K562 (cell line): ENCODE data around the gene SMIM36. TPM values are rescaled to one million over a fixed set of nuclear protein-coding genes. Genes with fewer than 3 reads are reported as not detected.

ENCODE experiments used
- ATAC-seq: fragments of 200-7000 bp; cut with Tn5 transposase; 3 replicates; pipeline ENCODE4 v1.9.1; 2020; ENCODE audit warnings: moderate library complexity
- BruUV-seq: library from RNA; stranded (reverse); fragments of 400-500 nt; replicated peaks from 2 replicates; lab custom pipeline; 2021; lab: Mats Ljungman, UMichigan
- CTCF ChIA-PET: fragments of 300-600 bp; formaldehyde crosslinking; extraction: SDS; loops from one replicate; lab custom pipeline; 2021; ENCODE audit warnings: low intra/inter-chr PET ratio; lab: Yijun Ruan, JAX
- POLR2A ChIA-PET: fragments of 300-600, 350-650 bp; sonication (Branson Sonifier 250); formaldehyde crosslinking; extraction: SDS; loops from one replicate; lab custom pipeline; 2021; ENCODE audit warnings: antibody characterized with exemption, inconsistent platforms; lab: Yijun Ruan, JAX
- DNase-seq, 4 experiments: peaks; one replicate each; pipeline versions ENCODE4 v3.0.0 to v3.0.0-alpha.2; 2011 to 2018; ENCODE audit warnings: low spot score in 3 of 4, mixed read lengths in 3 of 4; ENCODE audit errors: extremely low read depth in 1 of 4
- FAIRE-seq: peaks from 2 replicates; lab custom pipeline; 2011; peaks lifted over from hg19 to GRCh38; lab: Jason Lieb, UNC
- H2AFZ ChIP-seq: 2 replicates; pipeline ENCODE4 v1.6.0; 2011; ENCODE audit warnings: low read depth, low read length, control low read depth, inconsistent platforms
- H3K27ac ChIP-seq: fragments of 200-600 bp; 3 replicates; pipeline ENCODE4 v1.8.0; 2011; ENCODE audit warnings: low read depth, mild to moderate bottlenecking, control low read depth, inconsistent platforms, low read length, moderate library complexity, mixed read lengths; ENCODE audit errors: extremely low read depth
- H3K27me3 ChIP-seq, 2 experiments: fragments of 300-600 bp in 1 of 2; 2 replicates in 1 of 2; 3 replicates in 1 of 2; pipeline versions ENCODE4 v1.6.0 to v1.8.0; 2011; ENCODE audit warnings: inconsistent platforms in 2 of 2, low read length in 2 of 2, mild to moderate bottlenecking in 1 of 2, mixed read lengths in 1 of 2, moderate library complexity in 1 of 2; ENCODE audit not compliant: control insufficient read depth in 2 of 2, insufficient read depth in 2 of 2
- H3K36me3 ChIP-seq: fragments of 300-600 bp; 3 replicates; pipeline ENCODE4 v1.8.0; 2011; ENCODE audit warnings: mild to moderate bottlenecking, low read length, inconsistent platforms; ENCODE audit not compliant: control insufficient read depth, insufficient read depth
- H3K4me1 ChIP-seq, 2 experiments: fragments of 200-600 bp in 1 of 2; replicated peaks in 1 of 2; 2 replicates in 1 of 2; 3 replicates in 1 of 2; pipeline versions ENCODE4 v1.5.1 to v1.8.0; 2011; ENCODE audit warnings: inconsistent platforms in 2 of 2, low read length in 2 of 2, mild to moderate bottlenecking in 1 of 2, mixed read lengths in 1 of 2, moderate library complexity in 1 of 2; ENCODE audit not compliant: control insufficient read depth in 2 of 2, insufficient read depth in 2 of 2
- H3K4me2 ChIP-seq: 2 replicates; pipeline ENCODE4 v1.6.1; 2011; ENCODE audit warnings: low read length, control low read depth, inconsistent platforms, mixed read lengths; ENCODE audit not compliant: insufficient read depth
- H3K4me3 ChIP-seq: fragments of 200-600 bp; sonication (generic), shearing (Covaris generic); 2 replicates; pipeline ENCODE4 v1.5.1; 2016; ENCODE audit warnings: control low read depth, inconsistent platforms
- H3K79me2 ChIP-seq: fragments of 200-600 bp; 3 replicates; pipeline ENCODE4 v1.8.0; 2011; ENCODE audit warnings: low read length, inconsistent platforms; ENCODE audit not compliant: control insufficient read depth, insufficient read depth
- H3K9ac ChIP-seq, 2 experiments: 2 replicates each; pipeline versions ENCODE4 v1.6.0 to v1.6.1; 2011; ENCODE audit warnings: low read depth in 2 of 2, low read length in 2 of 2, control low read depth in 1 of 2, inconsistent platforms in 1 of 2, mild to moderate bottlenecking in 1 of 2, mixed read lengths in 1 of 2; ENCODE audit not compliant: insufficient read depth in 1 of 2
- H3K9me1 ChIP-seq: one replicate; pipeline ENCODE4 v1.6.0; 2011; ENCODE audit warnings: inconsistent platforms, mild to moderate bottlenecking, low read length, moderate library complexity; ENCODE audit not compliant: control insufficient read depth, insufficient read depth
- H3K9me3 ChIP-seq: replicated peaks from 2 replicates; pipeline ENCODE4 v1.5.1; 2011; ENCODE audit warnings: low read depth, low read length, inconsistent platforms; ENCODE audit not compliant: control insufficient read depth, insufficient read depth
- H4K20me1 ChIP-seq: replicated peaks from 2 replicates; pipeline ENCODE4 v1.6.1; 2011; ENCODE audit warnings: low read length, inconsistent platforms, mixed read lengths; ENCODE audit not compliant: control insufficient read depth, insufficient read depth
- ESRRB ChIP-seq: fragments of 250-450 bp; sonication (Bioruptor Pico); IDR thresholded peaks from 2 replicates; pipeline ENCODE4 v1.5.0; 2020; ENCODE audit warnings: mild to moderate bottlenecking, moderate library complexity, borderline replicate concordance
- GATA2 ChIP-seq: sonication (generic); formaldehyde crosslinking; IDR thresholded peaks from 2 replicates; pipeline ENCODE4 v1.4.0; 2020; ENCODE audit warnings: mild to moderate bottlenecking, missing genetic modification reagents
- KLF13 ChIP-seq: fragments of 450-650 bp; IDR thresholded peaks from 2 replicates; pipeline ENCODE4 v1.6.1; 2016; ENCODE audit warnings: missing genetic modification characterization, low read depth, mild to moderate bottlenecking, missing compliant biosample characterization, moderate library complexity, borderline replicate concordance
- ZNF384 ChIP-seq: IDR thresholded peaks from 2 replicates; pipeline ENCODE4 v1.6.1; 2012; ENCODE audit warnings: low read depth, low read length, improper control_type of control experiment
- WGBS: fragments of 100-300 bp; shearing (Covaris generic); methylation state at CpG from one replicate; pipeline ENCODE4 v1.1.6; 2016; ENCODE audit warnings: low coverage, mixed read lengths; ENCODE audit not compliant: insufficient coverage; ENCODE audit errors: missing lambda C conversion rate; 5-methylcytosine and 5-hydroxymethylcytosine counted together
- in situ Hi-C: fragments of 300-500 bp; cut with MboI; formaldehyde crosslinking; loops from 4 replicates; pipeline ENCODE4 v1.15.0; 2018; ENCODE audit warnings: inconsistent platforms, mixed read lengths
- intact Hi-C: fragments of 100-400 bp; cut with micrococcal nuclease; formaldehyde crosslinking; loops from 2 replicates; pipeline ENCODE4 v1.14.2; 2022
- polyA plus RNA-seq, 8 experiments: library from polyadenylated mRNA; depleted of rRNA in 4 of 8; stranded (reverse) in 5 of 8; unstranded in 3 of 8; fragments of >200 nt; fragmentation: Nextera tagmentation in 2 of 8; fragmentation: Illumina TruSeq in 1 of 8; extraction: Ambion mirVana in 2 of 8; extraction: Trizol in 1 of 8; gene quantifications; 2 replicates each; pipeline versions ENCODE4 v1.2.1 to v1.2.3, GENCODE V29; 2011 to 2014; ENCODE audit warnings: inconsistent platforms in 1 of 8, missing spikeins in 1 of 8
- total RNA-seq, 7 experiments: library from RNA; depleted of rRNA in 6 of 7; stranded (reverse); fragments of >200 nt in 6 of 7; fragmentation: Illumina TruSeq in 2 of 7; extraction: Trizol in 2 of 7; gene quantifications; 2 replicates each; pipeline versions ENCODE4 v1.2.1 to v1.2.3, GENCODE V29; 2011 to 2021; ENCODE audit warnings: low replicate concordance in 1 of 7
- TF ChIP-seq, protein P1 (sequence below): sonication (generic); IDR thresholded peaks from 2 replicates; pipeline ENCODE4 v1.6.1; 2016
- TF ChIP-seq, protein P2 (sequence below): sonication (generic); formaldehyde crosslinking; IDR thresholded peaks from 2 replicates; pipeline ENCODE4 v1.8.0; 2022; ENCODE audit warnings: missing genetic modification reagents, mild to moderate bottlenecking, borderline replicate concordance
- TF ChIP-seq, protein P3 (sequence below): sonication (generic); formaldehyde crosslinking; IDR thresholded peaks from 2 replicates; pipeline ENCODE4 v1.8.0; 2022; ENCODE audit warnings: mild to moderate bottlenecking, missing genetic modification reagents
- TF ChIP-seq, protein P4 (sequence below): fragments of 450-650 bp; IDR thresholded peaks from 2 replicates; pipeline ENCODE4 v1.6.1; 2017; ENCODE audit warnings: mild to moderate bottlenecking, moderate library complexity

Gene SMIM36
- total and polyA plus RNA-seq, 9 of the 15 experiments (the other 6 are each of a cell fraction or from before 2014, with no cell fraction given): not detected

DNA sequence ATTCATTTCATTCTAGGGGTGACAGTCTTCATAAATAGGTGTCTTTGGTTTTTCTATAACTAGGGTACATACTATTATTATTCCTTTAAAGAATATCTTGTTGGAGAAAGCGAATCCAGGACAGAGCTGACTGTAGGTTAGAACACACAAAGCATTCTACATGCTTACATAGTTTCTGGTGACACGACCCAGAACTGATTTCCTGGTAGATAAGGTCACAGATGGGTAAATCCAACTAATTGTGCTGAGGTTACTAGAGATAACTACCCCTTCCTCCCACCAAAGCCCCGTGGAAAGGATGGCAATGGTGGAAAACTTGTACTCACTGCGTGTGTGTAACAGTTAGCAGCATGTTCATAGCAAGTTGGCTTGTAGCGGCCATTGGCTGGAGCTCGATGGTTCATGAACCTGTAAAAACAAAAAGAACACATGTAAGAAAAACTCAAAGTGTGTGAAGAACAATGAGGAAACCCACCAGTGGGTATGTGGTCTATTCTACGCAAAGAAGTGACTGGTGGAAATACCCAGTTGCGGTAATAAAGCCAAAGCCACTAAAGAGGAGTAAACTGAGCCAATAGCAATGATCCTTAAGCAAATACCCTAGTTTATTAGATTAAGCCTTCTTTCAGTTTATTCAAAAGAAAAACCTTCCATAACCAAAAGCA is 97.3 kb downstream of the SMIM36 start:
- Histone ChIP-seq H3K4me2 (no peak overlapping the region), H3K9me3 (no peaks in the 10 kb centered on the region), H4K20me1 (no peaks in the 10 kb centered on the region), H3K27ac (no peak overlapping the region), H3K9me1 (no peaks in the 10 kb centered on the region), H3K27me3 (no peaks in the 10 kb centered on the region), H3K4me1 (no peaks in the 10 kb centered on the region), H3K9ac (no peak overlapping the region), H3K79me2 (peaks cover under 1% of the 10 kb centered on the region; the same call in 1 of the 3 replicates), H3K36me3 (peaks cover 38% of the 10 kb centered on the region), H3K4me3 (no peak overlapping the region), H2AFZ (no peak overlapping the region)
- ChIA-PET POLR2A (interaction anchor here (0.6 kb wide), 1 partner anchor 27 kb away, joined by 3 read pairs; no protein-coding TSS in a partner anchor), CTCF (no interaction called here)
- no peak for FAIRE-seq
- no peak for ATAC-seq
- DNase-seq: no peak
- in situ Hi-C loops (no loop called here), intact Hi-C loops (no loop called here)
- TF ChIP-seq ESRRB (CRISPR knock-in tag): no peak
- TF ChIP-seq, protein P1, sequence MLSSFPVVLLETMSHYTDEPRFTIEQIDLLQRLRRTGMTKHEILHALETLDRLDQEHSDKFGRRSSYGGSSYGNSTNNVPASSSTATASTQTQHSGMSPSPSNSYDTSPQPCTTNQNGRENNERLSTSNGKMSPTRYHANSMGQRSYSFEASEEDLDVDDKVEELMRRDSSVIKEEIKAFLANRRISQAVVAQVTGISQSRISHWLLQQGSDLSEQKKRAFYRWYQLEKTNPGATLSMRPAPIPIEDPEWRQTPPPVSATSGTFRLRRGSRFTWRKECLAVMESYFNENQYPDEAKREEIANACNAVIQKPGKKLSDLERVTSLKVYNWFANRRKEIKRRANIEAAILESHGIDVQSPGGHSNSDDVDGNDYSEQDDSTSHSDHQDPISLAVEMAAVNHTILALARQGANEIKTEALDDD: peak; percentile 84
- peak; percentile 33; the same call in 1 of the 2 replicates for TF ChIP-seq GATA2
- 74% methylated on average over 8 of the region's 8 CpGs for WGBS
- BruUV-seq: no TSS peak

DNA sequence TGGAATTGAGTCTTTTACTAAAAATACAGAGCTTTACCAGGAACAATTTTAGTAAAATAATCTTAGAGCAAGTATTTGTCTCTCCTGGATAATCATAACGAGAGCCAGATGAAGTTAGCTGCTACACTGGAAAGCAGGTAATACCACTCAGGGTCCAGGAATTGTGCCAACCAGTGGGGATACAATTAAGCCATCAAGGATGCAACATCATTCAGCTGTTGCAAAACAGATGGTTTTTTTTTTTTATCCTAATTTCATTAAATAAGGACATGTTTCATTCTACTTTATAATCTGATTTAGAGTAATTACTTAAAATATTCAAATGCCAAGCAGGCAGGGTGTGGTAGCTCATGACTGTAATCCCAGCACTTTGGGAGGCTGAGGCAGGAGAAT is 99.8 kb downstream of the SMIM36 start:
- FAIRE-seq (no peak), ATAC-seq (no peak), DNase-seq (no peak)
- Histone ChIP-seq H3K36me3 (peaks cover 50% of the 10 kb centered on the region), H3K27ac (no peak overlapping the region), H3K9me3 (no peaks in the 10 kb centered on the region), H3K4me1 (no peaks in the 10 kb centered on the region), H3K4me2 (no peak overlapping the region), H4K20me1 (no peaks in the 10 kb centered on the region), H3K79me2 (no peaks in the 10 kb centered on the region; the same call in 2 of the 3 replicates), H3K9ac (no peak overlapping the region), H3K27me3 (no peaks in the 10 kb centered on the region), H3K9me1 (no peaks in the 10 kb centered on the region), H3K4me3 (no peak overlapping the region), H2AFZ (no peak overlapping the region)
- in situ Hi-C loops: no loop called here
- intact Hi-C loops: no loop called here
- BruUV-seq: no TSS peak
- POLR2A ChIA-PET: interaction anchor here (1.1 kb wide), 1 partner anchor 10 kb away, joined by 6 read pairs; no protein-coding TSS in a partner anchor
- CTCF ChIA-PET: no interaction called here
- WGBS: 88% methylated on average over 1 of the region's 1 CpG
- TF ChIP-seq, protein P2, sequence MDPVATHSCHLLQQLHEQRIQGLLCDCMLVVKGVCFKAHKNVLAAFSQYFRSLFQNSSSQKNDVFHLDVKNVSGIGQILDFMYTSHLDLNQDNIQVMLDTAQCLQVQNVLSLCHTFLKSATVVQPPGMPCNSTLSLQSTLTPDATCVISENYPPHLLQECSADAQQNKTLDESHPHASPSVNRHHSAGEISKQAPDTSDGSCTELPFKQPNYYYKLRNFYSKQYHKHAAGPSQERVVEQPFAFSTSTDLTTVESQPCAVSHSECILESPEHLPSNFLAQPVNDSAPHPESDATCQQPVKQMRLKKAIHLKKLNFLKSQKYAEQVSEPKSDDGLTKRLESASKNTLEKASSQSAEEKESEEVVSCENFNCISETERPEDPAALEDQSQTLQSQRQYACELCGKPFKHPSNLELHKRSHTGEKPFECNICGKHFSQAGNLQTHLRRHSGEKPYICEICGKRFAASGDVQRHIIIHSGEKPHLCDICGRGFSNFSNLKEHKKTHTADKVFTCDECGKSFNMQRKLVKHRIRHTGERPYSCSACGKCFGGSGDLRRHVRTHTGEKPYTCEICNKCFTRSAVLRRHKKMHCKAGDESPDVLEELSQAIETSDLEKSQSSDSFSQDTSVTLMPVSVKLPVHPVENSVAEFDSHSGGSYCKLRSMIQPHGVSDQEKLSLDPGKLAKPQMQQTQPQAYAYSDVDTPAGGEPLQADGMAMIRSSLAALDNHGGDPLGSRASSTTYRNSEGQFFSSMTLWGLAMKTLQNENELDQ: no peak
- TF ChIP-seq ZNF384 (no peak), KLF13 (no peak)
- TF ChIP-seq, protein P3, sequence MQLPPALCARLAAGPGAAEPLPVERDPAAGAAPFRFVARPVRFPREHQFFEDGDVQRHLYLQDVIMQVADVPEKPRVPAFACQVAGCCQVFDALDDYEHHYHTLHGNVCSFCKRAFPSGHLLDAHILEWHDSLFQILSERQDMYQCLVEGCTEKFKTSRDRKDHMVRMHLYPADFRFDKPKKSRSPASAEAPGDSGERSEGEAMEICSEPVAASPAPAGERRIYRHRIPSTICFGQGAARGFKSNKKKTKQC: no peak
- TF ChIP-seq, protein P4, sequence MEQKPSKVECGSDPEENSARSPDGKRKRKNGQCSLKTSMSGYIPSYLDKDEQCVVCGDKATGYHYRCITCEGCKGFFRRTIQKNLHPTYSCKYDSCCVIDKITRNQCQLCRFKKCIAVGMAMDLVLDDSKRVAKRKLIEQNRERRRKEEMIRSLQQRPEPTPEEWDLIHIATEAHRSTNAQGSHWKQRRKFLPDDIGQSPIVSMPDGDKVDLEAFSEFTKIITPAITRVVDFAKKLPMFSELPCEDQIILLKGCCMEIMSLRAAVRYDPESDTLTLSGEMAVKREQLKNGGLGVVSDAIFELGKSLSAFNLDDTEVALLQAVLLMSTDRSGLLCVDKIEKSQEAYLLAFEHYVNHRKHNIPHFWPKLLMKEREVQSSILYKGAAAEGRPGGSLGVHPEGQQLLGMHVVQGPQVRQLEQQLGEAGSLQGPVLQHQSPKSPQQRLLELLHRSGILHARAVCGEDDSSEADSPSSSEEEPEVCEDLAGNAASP: no peak
